HG03108 (cell line): ENCODE measurements around the gene C1orf115.
"Not testable (repeated sequence)": the region's sequence is repeated elsewhere in the genome, so short reads cannot be mapped to it uniquely, and the experiment has no call there.

Experiments used
- ATAC-seq: cut with Tn5 transposase; IDR thresholded peaks from one replicate; pipeline ENCODE4 v1.9.1; 2021; ENCODE audit warnings: moderate library complexity; ENCODE audit not compliant: unreplicated experiment

The C1orf115 gene

GRCh38 chr1:220692436-220693228 lies 2.5 kb downstream of the C1orf115 start:
- no peak for ATAC-seq

- ATAC-seq, result no peak
Observed at GRCh38 chr1:220694866-220695382, 4.8 kb downstream of the C1orf115 start.

- no peak for ATAC-seq
Observed at GRCh38 chr1:220695426-220695825, 5.3 kb downstream of the C1orf115 start.

GRCh38 chr1:220696226-220696862 lies 6.2 kb downstream of the C1orf115 start:
- ATAC-seq, result no peak

GRCh38 chr1:220696863-220697231 lies 6.7 kb downstream of the C1orf115 start:
- ATAC-seq, result no peak

- ATAC-seq, result no peak
Observed at GRCh38 chr1:220697326-220697725, 7.2 kb downstream of the C1orf115 start.

GRCh38 chr1:220698607-220699016 lies 8.4 kb downstream of the C1orf115 start:
- ATAC-seq, result no peak

- no peak for ATAC-seq
Observed at GRCh38 chr1:220699044-220699443, 8.9 kb downstream of the C1orf115 start.

- no peak for ATAC-seq
Observed at GRCh38 chr1:220700556-220701179, 10.5 kb downstream of the C1orf115 start.

- ATAC-seq, result no peak
Observed at GRCh38 chr1:220701974-220702373, 11.8 kb downstream of the C1orf115 start.

GRCh38 chr1:220702733-220703270 lies 12.6 kb downstream of the C1orf115 start:
- no peak for ATAC-seq

GRCh38 chr1:220703305-220703704 lies 13.1 kb downstream of the C1orf115 start:
- ATAC-seq, result no peak

- ATAC-seq, result no peak
Observed at GRCh38 chr1:220705782-220706181, 15.6 kb downstream of the C1orf115 start.

GRCh38 chr1:220706480-220706879 lies 16.3 kb downstream of the C1orf115 start:
- no peak for ATAC-seq

GRCh38 chr1:220707160-220707559 lies 17.0 kb downstream of the C1orf115 start:
- no peak for ATAC-seq

GRCh38 chr1:220708244-220708643 lies 18.1 kb downstream of the C1orf115 start:
- ATAC-seq, result no peak

- no peak for ATAC-seq
Observed at GRCh38 chr1:220708936-220709801, 19.0 kb downstream of the C1orf115 start.

- no peak for ATAC-seq
Observed at GRCh38 chr1:220710333-220710732, 20.2 kb downstream of the C1orf115 start.

GRCh38 chr1:220711056-220711809 lies 21.1 kb downstream of the C1orf115 start:
- ATAC-seq, result peak; percentile 84

GRCh38 chr1:220715986-220716385 lies 25.8 kb downstream of the C1orf115 start:
- not testable (repeated sequence) for ATAC-seq
